NCI-H526 (cell line): ENCODE data around the gene KLHDC10.
"Not testable (repeated sequence)": the region's sequence is repeated elsewhere in the genome, so short reads cannot be mapped to it uniquely, and the experiment has no call there.

Experiments
- DNase-seq, 2 experiments: peaks; one replicate each; lab custom pipeline; 2025; lab: John Stamatoyannopoulos, UW

Gene KLHDC10, protein sequence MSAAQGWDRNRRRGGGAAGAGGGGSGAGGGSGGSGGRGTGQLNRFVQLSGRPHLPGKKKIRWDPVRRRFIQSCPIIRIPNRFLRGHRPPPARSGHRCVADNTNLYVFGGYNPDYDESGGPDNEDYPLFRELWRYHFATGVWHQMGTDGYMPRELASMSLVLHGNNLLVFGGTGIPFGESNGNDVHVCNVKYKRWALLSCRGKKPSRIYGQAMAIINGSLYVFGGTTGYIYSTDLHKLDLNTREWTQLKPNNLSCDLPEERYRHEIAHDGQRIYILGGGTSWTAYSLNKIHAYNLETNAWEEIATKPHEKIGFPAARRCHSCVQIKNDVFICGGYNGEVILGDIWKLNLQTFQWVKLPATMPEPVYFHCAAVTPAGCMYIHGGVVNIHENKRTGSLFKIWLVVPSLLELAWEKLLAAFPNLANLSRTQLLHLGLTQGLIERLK

DNA sequence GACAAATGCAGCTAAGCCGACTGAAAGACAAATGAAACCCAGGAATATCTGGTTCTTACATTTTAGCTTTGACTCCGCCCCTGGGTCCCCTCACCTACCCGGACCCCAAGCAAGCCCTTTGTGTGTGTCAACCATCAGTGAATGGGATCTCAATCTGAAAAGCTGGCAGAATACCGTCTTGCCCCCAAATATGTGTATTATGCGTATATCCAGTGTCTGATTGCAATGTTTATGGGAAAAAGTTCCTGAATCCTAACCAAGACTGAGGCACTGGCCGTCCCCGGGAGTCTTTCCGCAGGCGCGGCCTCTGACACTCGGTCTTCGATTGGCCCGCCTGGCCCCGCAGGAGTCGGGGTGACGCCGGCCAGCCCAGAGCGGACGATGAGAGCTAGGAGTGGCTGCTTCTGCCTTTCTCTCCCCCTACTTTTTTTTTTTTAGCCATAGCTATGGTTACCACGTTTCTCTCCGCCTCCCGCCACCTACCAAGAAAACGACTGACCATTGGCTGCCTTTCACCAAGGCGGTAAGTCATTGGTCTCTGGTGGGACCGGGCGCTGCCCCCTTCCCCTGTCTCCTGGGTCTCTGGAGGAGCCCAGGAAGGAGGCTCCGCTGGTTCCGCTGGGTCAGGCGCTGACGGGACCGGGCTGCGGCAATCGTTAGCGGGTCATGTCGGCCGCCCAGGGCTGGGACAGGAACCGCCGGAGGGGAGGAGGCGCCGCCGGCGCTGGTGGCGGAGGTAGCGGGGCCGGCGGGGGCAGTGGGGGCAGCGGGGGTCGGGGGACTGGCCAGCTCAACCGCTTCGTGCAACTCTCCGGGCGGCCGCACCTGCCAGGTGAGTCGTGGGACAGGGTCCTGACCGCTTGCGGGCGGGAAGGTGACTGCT, at the start of gene KLHDC10:
Gene KLHDC10 (plus strand): TSS at position 557 of the 883 bp plus-strand sequence. CDS start 110 bp downstream, at position 667.
- peak; percentile 99 to 100 for DNase-seq

DNA sequence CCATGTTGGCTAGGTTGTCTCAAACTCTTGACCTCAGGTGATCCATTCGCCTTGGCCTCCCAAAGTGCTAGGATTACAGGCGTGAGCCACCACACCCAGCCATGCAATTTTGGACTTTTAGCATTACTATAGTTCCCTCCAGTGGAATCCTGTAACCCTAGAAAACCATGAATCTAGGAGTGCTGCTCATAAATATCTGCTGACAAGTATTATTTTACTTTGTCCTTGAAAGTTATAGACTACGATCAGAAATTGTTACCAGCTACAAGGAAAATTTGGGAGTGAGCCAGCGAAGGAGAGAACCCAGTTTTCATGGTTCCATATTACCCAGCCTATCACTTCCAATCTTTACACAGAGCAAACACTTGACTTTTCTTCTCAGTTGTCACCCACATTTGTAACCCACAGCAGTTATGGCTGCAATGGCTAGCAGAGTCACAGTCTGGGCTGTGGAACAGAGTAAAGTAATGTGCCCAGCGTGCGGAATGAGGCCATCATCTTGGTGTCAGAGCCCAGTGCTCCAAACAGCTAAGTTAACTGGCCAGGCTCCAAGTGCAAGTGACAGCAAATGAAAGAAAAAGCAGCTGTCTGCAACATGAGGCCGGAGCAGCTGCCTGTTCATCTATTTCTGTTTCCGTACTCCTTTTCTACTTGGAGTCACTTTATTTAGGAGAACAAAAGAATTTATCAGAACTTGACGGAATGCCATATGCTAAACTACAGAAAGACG, 49.1 kb upstream of the KLHDC10 start:
- DNase-seq = no peak

DNA sequence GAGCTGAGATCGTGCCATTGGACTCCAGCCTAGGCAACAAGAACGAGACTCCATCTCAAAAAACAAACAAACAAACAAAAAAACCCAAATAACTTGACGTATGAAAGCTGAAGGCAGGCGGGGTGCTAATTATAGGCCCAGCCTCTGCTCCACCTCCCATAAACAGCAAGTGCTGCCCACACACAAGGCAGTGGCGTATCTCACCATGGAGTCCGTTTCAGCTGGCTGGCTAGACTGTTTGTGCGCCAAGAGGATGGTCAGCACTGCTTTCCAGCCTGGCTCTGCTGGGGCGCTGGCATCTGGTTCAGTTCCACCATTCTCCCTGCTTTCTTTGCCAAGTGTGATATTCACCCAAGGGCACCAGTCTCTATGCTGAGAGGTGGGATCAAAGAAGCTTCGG, 48.2 kb upstream of the KLHDC10 start:
- no peak for DNase-seq

DNA sequence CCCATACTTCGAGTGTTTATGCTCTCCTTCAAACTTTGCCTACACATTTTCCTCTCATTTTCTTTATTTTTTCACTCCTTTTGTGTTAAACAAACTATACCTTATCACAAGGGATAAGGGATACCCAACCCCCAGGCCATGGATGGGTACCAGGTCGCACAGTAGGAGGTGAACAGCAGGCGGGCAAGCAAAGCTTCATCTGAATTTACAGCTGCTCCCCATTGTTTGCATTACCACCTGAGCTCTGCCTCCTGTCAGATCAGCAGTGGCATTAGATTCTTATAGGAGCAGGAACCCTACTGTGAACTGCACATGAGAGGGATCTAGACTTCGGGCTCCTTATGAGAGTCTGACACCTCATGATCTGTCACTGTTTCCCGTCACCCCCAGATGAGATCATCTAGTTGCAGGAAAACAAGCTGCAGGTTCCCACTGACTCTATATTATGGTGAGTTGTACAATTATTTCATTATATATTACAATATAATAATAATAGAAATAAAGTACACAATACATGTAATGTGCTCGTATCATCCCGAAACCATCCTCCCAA, 47.6 kb upstream of the KLHDC10 start:
- no peak for DNase-seq

- no peak for DNase-seq
These were observed 45.9 kb upstream of the KLHDC10 start for GRCh38 chr7:130024390-130024789.

GRCh38 chr7:130032698-130033097, 37.6 kb upstream of the KLHDC10 start:
- DNase-seq = no peak

DNA sequence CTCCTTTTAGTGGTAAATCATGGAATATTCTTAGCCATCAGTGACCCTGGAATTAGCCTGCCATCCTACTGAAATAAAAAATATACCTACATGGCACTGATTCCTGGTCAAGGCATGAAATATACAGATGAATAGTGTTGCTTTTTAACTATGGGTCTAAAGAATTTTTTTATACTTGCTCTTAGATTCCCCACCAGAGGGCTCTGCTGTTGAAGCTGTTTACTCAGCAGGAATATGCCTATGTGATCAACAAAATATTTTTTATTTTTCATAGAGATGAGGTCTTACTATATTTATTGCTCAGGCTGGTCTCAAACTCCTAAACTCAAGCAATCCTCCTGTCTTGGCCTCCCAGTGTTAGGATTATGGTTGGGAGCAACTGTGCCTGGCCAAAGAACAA, 32.6 kb upstream of the KLHDC10 start:
- peak in 1 of 2 experiments; percentile 22 for DNase-seq

GRCh38 chr7:130040576-130040975, 29.8 kb upstream of the KLHDC10 start:
- DNase-seq = no peak

GRCh38 chr7:130047831-130048230, 22.5 kb upstream of the KLHDC10 start:
- no peak for DNase-seq

DNA sequence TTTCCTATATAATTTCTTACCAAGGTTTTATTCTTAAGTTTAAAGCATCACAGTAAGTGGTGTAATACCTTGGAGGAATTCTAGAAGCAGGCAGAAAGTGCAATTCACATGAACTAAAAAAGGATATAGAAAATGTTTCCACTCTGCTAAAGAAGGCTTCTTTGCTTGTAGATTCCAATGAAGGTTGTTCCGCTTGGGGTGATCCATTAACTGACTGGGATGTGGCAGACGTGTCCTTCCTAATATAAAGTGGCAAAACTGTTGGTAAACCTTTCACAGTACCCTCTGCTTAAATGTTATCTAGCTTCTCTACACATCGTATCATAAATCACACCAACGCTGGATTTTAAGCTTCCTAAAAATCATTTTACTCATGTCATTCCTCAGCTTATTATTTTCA, 21.4 kb upstream of the KLHDC10 start:
- DNase-seq = no peak

GRCh38 chr7:130052250-130052649, 18.1 kb upstream of the KLHDC10 start:
- DNase-seq = not testable (repeated sequence)

DNA sequence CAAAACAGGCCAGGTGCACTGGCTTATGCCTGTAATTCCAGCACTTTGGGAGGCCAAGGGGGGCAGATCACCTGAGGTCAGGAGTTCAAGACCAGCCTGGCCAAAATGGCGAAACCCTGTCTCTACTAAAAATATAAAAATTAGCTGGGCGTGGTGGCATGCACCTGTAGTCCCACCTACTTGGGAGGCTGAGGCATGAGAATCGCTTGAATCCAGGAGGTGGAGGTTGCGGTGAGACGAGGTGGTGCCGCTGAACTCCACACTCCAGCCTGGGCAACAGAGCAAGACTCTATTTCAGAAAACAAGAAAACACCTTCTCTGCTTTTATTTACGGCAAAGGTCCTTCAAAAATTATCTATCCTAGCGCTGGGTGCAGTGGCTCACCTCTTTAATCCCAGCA, 15.1 kb upstream of the KLHDC10 start:
- not testable (repeated sequence) for DNase-seq

GRCh38 chr7:130062246-130062645, 8.1 kb upstream of the KLHDC10 start:
- no peak for DNase-seq

DNA sequence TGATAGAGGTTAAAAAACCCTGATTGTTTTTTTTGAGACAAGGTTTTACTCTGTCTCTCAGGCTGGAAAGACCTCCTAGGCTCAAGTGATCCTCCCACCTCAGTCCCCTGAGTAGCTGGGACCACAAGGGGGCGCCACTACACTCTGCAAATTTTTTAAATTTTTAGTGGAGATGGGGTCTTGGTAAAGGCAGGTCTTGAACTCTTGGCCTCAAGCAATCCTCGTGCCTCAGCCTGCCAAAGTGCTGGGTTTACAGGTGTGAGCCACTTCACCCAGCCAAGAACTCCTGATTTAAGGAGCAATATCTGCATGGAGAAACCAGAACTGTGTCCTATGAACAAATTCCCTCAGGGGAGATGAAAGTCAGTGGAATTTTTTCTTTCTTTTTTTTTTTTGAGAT, 7.3 kb upstream of the KLHDC10 start:
- DNase-seq = peak; percentile 21 to 84

GRCh38 chr7:130064580-130064926, 5.8 kb upstream of the KLHDC10 start:
- DNase-seq = not testable (repeated sequence)

GRCh38 chr7:130065500-130066152, 4.7 kb upstream of the KLHDC10 start:
- no peak for DNase-seq

DNA sequence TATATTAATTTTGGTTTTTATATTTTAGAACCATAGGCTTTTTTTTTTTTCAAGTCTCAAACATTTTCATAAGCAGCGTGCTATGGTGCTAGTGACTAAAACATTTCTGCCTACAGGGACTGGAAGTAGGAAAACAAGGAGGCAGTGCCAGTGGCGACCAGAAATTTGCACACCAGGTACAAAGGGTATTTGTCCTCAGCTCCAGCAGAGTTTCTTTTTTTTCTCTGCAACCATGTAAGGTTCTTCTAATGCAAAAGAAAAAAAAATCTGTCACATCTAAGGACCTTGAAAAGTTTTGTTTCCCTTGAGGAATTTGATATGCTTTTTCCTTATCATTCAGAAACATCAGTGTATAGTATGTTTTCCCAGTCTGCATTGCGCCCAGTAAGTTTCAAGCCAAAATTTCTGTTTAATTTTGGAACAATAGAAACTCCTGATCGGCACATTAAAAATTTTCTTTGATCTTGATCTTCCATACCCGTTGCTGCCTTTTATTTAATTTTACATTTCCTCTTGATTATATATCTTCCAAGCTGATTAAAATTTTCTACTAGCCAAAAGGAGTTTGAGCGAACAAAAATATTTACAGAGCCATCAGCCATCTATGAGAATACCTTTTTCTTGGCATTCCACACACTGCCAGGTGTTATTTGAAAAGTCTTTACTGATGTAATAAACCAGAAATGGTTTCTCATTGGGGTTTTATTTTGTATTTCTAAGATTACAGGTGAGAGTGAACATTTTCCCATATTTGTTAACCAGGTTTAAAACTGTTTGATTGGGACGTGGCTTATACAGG, 956 bp upstream of the KLHDC10 start:
- peak; percentile 75 to 77 for DNase-seq

DNA sequence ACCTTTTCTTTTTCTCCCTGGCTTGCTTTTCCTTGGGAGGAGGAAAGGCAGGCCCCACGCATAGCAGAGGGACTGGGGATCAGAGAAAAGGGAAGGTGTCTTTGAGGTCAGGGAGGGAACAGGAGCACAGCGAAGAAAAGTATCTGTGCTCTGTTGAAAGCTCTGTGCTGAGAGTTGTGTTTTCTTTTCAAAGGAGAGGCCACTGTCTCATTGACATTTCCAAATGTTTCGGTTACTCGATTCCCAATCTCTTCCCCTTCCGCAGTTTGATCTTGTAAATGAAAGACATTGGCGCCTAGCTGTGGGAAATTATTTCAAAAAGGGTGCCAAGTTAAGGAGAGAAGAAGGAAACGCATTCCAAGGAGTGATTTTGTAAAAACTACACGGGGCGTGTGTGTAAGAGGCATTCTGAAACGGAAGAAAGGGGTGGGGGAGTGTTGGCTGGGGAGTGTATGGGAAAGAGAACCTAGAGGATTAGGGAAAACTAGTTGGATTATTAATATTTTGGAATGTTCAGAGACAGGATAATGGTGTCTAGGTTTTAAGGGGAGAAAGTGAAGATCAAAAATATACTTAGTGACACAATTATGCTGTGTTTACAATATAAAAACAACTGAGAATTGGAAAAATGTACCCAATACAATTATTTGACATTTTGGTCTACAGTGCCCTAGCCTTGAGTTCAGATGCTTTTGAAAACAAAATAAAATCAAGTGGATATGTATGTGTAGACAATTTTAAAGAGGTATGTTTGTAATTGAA, 708 bp downstream of the KLHDC10 start:
- DNase-seq = no peak

GRCh38 chr7:130071701-130072622, 1.6 kb downstream of the KLHDC10 start:
- peak; percentile 86 to 93 for DNase-seq
